HepG2 (cell line): Measurements from ENCODE around the gene SLC19A3. TPM values are rescaled to one million over a fixed set of nuclear protein-coding genes. Genes with fewer than 3 reads are reported as not detected.
A peak's percentile ranks its signal among the peaks of the same experiment; 100 is the strongest.

Experiments used
- ATF2 ChIP-seq: sonication (generic); formaldehyde crosslinking; IDR thresholded peaks from 2 replicates; pipeline ENCODE4 v1.4.0; 2020; ENCODE audit warnings: missing genetic modification reagents
- BRF2 ChIP-seq: sonication (generic); formaldehyde crosslinking; IDR thresholded peaks from 2 replicates; pipeline ENCODE4 v1.8.1; 2022; ENCODE audit warnings: mild to moderate bottlenecking, missing genetic modification reagents
- FOXA1 ChIP-seq, 2 experiments: fragments of 450-650 bp in 1 of 2; sonication (generic) in 1 of 2; formaldehyde crosslinking in 1 of 2; IDR thresholded peaks; 2 replicates each; pipeline versions ENCODE4 v1.4.0 to v1.6.1; 2016 to 2020; ENCODE audit warnings: missing genetic modification reagents in 1 of 2
- FOXK2 ChIP-seq: fragments of 450-650 bp; IDR thresholded peaks from 2 replicates; pipeline ENCODE4 v1.6.1; 2016
- FOXP1 ChIP-seq, 2 experiments: fragments of 450-650 bp in 1 of 2; IDR thresholded peaks; 2 replicates each; pipeline ENCODE4 v1.6.1; 2017 to 2018; ENCODE audit warnings: antibody characterized with exemption in 1 of 2
- IKZF5 ChIP-seq: IDR thresholded peaks from 2 replicates; pipeline ENCODE4 v1.6.1; 2018; ENCODE audit warnings: missing genetic modification reagents, mild to moderate bottlenecking, missing compliant biosample characterization
- KDM5A ChIP-seq: fragments of 200-600 bp; sonication (generic); IDR thresholded peaks from 2 replicates; pipeline ENCODE4 v1.7.0; 2018; ENCODE audit warnings: antibody characterized with exemption, mild to moderate bottlenecking, low read length, borderline replicate concordance
- KLF11 ChIP-seq: IDR thresholded peaks from 2 replicates; pipeline ENCODE4 v1.6.1; 2016; ENCODE audit warnings: missing compliant biosample characterization
- MIER2 ChIP-seq: IDR thresholded peaks from 2 replicates; pipeline ENCODE4 v1.6.1; 2016; ENCODE audit warnings: missing biosample characterization, missing genetic modification reagents
- MYC ChIP-seq: sonication (generic); formaldehyde crosslinking; IDR thresholded peaks from 2 replicates; pipeline ENCODE4 v1.9.0; 2021; ENCODE audit warnings: missing genetic modification reagents, borderline replicate concordance
- MZF1 ChIP-seq: sonication (generic); formaldehyde crosslinking; IDR thresholded peaks from 2 replicates; pipeline ENCODE4 v1.8.1; 2023; ENCODE audit warnings: mild to moderate bottlenecking, missing genetic modification reagents, borderline replicate concordance
- RXRB ChIP-seq: IDR thresholded peaks from 2 replicates; pipeline ENCODE4 v1.6.1; 2016; ENCODE audit warnings: borderline replicate concordance, missing genetic modification reagents, missing compliant biosample characterization
- SAP130 ChIP-seq: IDR thresholded peaks from 2 replicates; pipeline ENCODE4 v1.6.1; 2016; ENCODE audit warnings: low read depth
- SSRP1 ChIP-seq: IDR thresholded peaks from 2 replicates; pipeline ENCODE4 v1.6.1; 2016; ENCODE audit warnings: control low read depth
- TFDP2 ChIP-seq: sonication (generic); formaldehyde crosslinking; IDR thresholded peaks from 2 replicates; pipeline ENCODE4 v1.4.0; 2020; ENCODE audit warnings: missing genetic modification reagents
- THRA ChIP-seq: sonication (generic); formaldehyde crosslinking; IDR thresholded peaks from 2 replicates; pipeline ENCODE4 v1.4.0; 2020; ENCODE audit warnings: missing genetic modification reagents, borderline replicate concordance
- ZFP37 ChIP-seq: sonication (generic); formaldehyde crosslinking; IDR thresholded peaks from 2 replicates; pipeline ENCODE4 v1.4.0; 2020; ENCODE audit warnings: missing genetic modification reagents, borderline replicate concordance
- ZMYM2 ChIP-seq: sonication (generic); formaldehyde crosslinking; IDR thresholded peaks from 2 replicates; pipeline ENCODE4 v1.8.0; 2022; ENCODE audit warnings: mild to moderate bottlenecking, missing genetic modification reagents
- ZNF3 ChIP-seq: IDR thresholded peaks from 2 replicates; pipeline ENCODE4 v1.7.0; 2017; ENCODE audit warnings: inconsistent platforms
- ZNF335 ChIP-seq: sonication (generic); formaldehyde crosslinking; IDR thresholded peaks from 2 replicates; pipeline ENCODE4 v1.4.0; 2020; ENCODE audit warnings: missing genetic modification reagents
- ZNF710 ChIP-seq: sonication (generic); formaldehyde crosslinking; IDR thresholded peaks from 2 replicates; pipeline ENCODE4 v1.5.0; 2020; ENCODE audit warnings: mild to moderate bottlenecking, missing genetic modification reagents, borderline replicate concordance
- polyA plus RNA-seq, 8 experiments: library from polyadenylated mRNA; depleted of rRNA in 3 of 8; stranded (reverse) in 7 of 8; unstranded in 1 of 8; fragments of >200 nt; fragmentation: Illumina TruSeq in 4 of 8; extraction: Trizol in 4 of 8; gene quantifications; 2 replicates each; pipeline versions ENCODE4 v1.2.1 to v1.2.3, GENCODE V29; 2011 to 2016; ENCODE audit warnings: low read depth in 4 of 8, missing spikeins in 1 of 8, mixed read lengths in 1 of 8; ENCODE audit not compliant: insufficient read depth in 1 of 8
- total RNA-seq, 5 experiments: library from RNA; depleted of rRNA; stranded (reverse); fragments of >200 nt; fragmentation: Illumina TruSeq; extraction: Trizol; gene quantifications; 2 replicates each; pipeline ENCODE4 v1.2.3, GENCODE V29; 2016; ENCODE audit warnings: low read depth in 1 of 5

The SLC19A3 gene
- total and polyA plus RNA-seq, 2 of the 13 experiments (the other 11 are each of a cell fraction or from before 2014, with no cell fraction given) = 2.3 to 5.2 TPM

GRCh38 chr2:227643990-227644551 is 73.8 kb downstream of the SLC19A3 start (continued):
- TF ChIP-seq ZNF710 (peak; percentile 70; the same call in 1 of the 2 replicates), ZFP37 (no peak), SSRP1 (CRISPR knock-in tag) (0 out of 2 replicates have a peak, but pooled peaks have one; percentile 10), THRA (no peak), FOXA1 (IDR thresholded peaks at IDR 0.05) (0 out of 2 replicates have a peak, but pooled peaks have one; percentile 20), FOXA1 (CRISPR knock-in tag; IDR thresholded peaks at IDR 0.05) (peak; percentile 87), MZF1 (CRISPR knock-in tag) (no peak), SAP130 (CRISPR knock-in tag) (peak; percentile 56; the same call in 1 of the 2 replicates), IKZF5 (CRISPR knock-in tag) (peak; percentile 59; the same call in 1 of the 2 replicates), ZNF3 (no peak), FOXK2 (peak; percentile 23; the same call in 1 of the 2 replicates), BRF2 (CRISPR knock-in tag) (peak; percentile 78; the same call in 1 of the 2 replicates), MIER2 (CRISPR knock-in tag) (0 out of 2 replicates have a peak, but pooled peaks have one; percentile 29), ZMYM2 (0 out of 2 replicates have a peak, but pooled peaks have one; percentile 20), ZNF335 (CRISPR knock-in tag) (0 out of 2 replicates have a peak, but pooled peaks have one; percentile 59), KDM5A (no peak; the same call in 1 of the 2 replicates), FOXP1 (IDR thresholded peaks at IDR 0.05) (peak; percentile 97), FOXP1 (CRISPR knock-in tag; IDR thresholded peaks at IDR 0.05) (peak; percentile 99), MYC (no peak), ATF2 (CRISPR knock-in tag) (peak; percentile 34; the same call in 1 of the 2 replicates), RXRB (peak; percentile 64), KLF11 (CRISPR knock-in tag) (0 out of 2 replicates have a peak, but pooled peaks have one; percentile 43), TFDP2 (0 out of 2 replicates have a peak, but pooled peaks have one; percentile 23)
